Neuronal stem cell (in vitro differentiated cells): ENCODE results near the gene FAM227B.

ENCODE experiments used
- DNase-seq: peaks from one replicate; pipeline ENCODE4 v3.0.0-alpha.2; 2013; ENCODE audit warnings: low spot score
- H2AFZ ChIP-seq: one replicate; pipeline ENCODE4 v1.6.1; 2013; ENCODE audit warnings: mild to moderate bottlenecking, low read length, inconsistent platforms
- H2AK5ac ChIP-seq: 2 replicates; pipeline ENCODE4 v1.6.1; 2013; ENCODE audit warnings: low read depth, mild to moderate bottlenecking, inconsistent platforms, low read length, moderate library complexity, mixed read lengths
- H2BK120ac ChIP-seq: 2 replicates; pipeline ENCODE4 v1.6.1; 2013; ENCODE audit warnings: low read depth, mild to moderate bottlenecking, inconsistent platforms, low read length, moderate library complexity, mixed read lengths
- H2BK12ac ChIP-seq: one replicate; pipeline ENCODE4 v1.6.1; 2013; ENCODE audit warnings: low read length, inconsistent platforms
- H2BK15ac ChIP-seq: 2 replicates; pipeline ENCODE4 v1.6.1; 2013; ENCODE audit warnings: mild to moderate bottlenecking, low read length, inconsistent platforms, mixed read lengths
- H2BK5ac ChIP-seq: one replicate; pipeline ENCODE4 v1.6.1; 2013; ENCODE audit warnings: inconsistent platforms, mild to moderate bottlenecking, low read length, moderate library complexity
- H3K14ac ChIP-seq: one replicate; pipeline ENCODE4 v1.6.1; 2013; ENCODE audit warnings: low read length, inconsistent platforms
- H3K18ac ChIP-seq: 2 replicates; pipeline ENCODE4 v1.6.1; 2013; ENCODE audit warnings: low read length, inconsistent platforms
- H3K23ac ChIP-seq: 2 replicates; pipeline ENCODE4 v1.6.1; 2013; ENCODE audit warnings: low read depth, mild to moderate bottlenecking, mixed read lengths, low read length, inconsistent platforms; ENCODE audit not compliant: poor library complexity
- H3K27ac ChIP-seq: replicated peaks from 3 replicates; pipeline ENCODE4 v1.5.1; 2013; ENCODE audit warnings: low read length, inconsistent platforms
- H3K27me3 ChIP-seq, 3 experiments: 2 replicates each; pipeline ENCODE4 v1.6.1; 2013; ENCODE audit warnings: low read length in 3 of 3, mild to moderate bottlenecking in 2 of 3, inconsistent platforms in 1 of 3, low read depth in 1 of 3, mixed read lengths in 1 of 3, moderate library complexity in 1 of 3; ENCODE audit not compliant: control insufficient read depth in 3 of 3, insufficient read depth in 3 of 3
- H3K36me3 ChIP-seq, 2 donors: replicated peaks in 1 of 2; 2 replicates each; pipeline ENCODE4 v1.6.1; 2013; ENCODE audit warnings: low read length in 2 of 2; ENCODE audit not compliant: control insufficient read depth in 2 of 2, insufficient read depth in 2 of 2
- H3K4ac ChIP-seq: 2 replicates; pipeline ENCODE4 v1.6.1; 2013; ENCODE audit warnings: inconsistent platforms, mild to moderate bottlenecking, low read length, moderate library complexity
- H3K4me1 ChIP-seq, 2 donors: 1 replicate in 1 of 2; 2 replicates in 1 of 2; pipeline ENCODE4 v1.6.1; 2013; ENCODE audit warnings: low read length in 2 of 2, low read depth in 1 of 2; ENCODE audit not compliant: control insufficient read depth in 2 of 2, insufficient read depth in 1 of 2
- H3K4me2 ChIP-seq: one replicate; pipeline ENCODE4 v1.6.1; 2013; ENCODE audit warnings: mild to moderate bottlenecking, low read length, inconsistent platforms; ENCODE audit not compliant: insufficient read depth, poor library complexity, severe bottlenecking
- H3K4me3 ChIP-seq, 2 donors: 2 replicates each; pipeline ENCODE4 v1.5.1; 2013; ENCODE audit warnings: low read length in 2 of 2, mild to moderate bottlenecking in 2 of 2, inconsistent platforms in 1 of 2, moderate library complexity in 1 of 2
- H3K79me1 ChIP-seq: one replicate; pipeline ENCODE4 v1.6.1; 2013; ENCODE audit warnings: low read depth, mild to moderate bottlenecking, inconsistent platforms, low read length, moderate library complexity
- H3K9ac ChIP-seq: one replicate; pipeline ENCODE4 v1.6.1; 2013; ENCODE audit warnings: mild to moderate bottlenecking, low read depth, low read length, inconsistent platforms; ENCODE audit not compliant: poor library complexity
- H3K9me3 ChIP-seq, 2 donors: replicated peaks in 1 of 2; 2 replicates each; pipeline versions ENCODE3 to v1.6.1; 2013; ENCODE audit warnings: low read length in 2 of 2, mild to moderate bottlenecking in 2 of 2, inconsistent platforms in 1 of 2, low read depth in 1 of 2, mixed read lengths in 1 of 2, moderate library complexity in 1 of 2; ENCODE audit not compliant: control insufficient read depth in 2 of 2, insufficient read depth in 1 of 2
- H4K8ac ChIP-seq: one replicate; pipeline ENCODE4 v1.6.1; 2013; ENCODE audit warnings: low read depth, mild to moderate bottlenecking, inconsistent platforms, low read length, moderate library complexity
- H4K91ac ChIP-seq: one replicate; pipeline ENCODE4 v1.6.1; 2013; ENCODE audit warnings: low read length, low read depth, mild to moderate bottlenecking, inconsistent platforms; ENCODE audit not compliant: poor library complexity
- WGBS, 2 donors: extraction: QIAGEN DNeasy Blood & Tissue Kit; methylation state at CpG; one replicate each; pipeline ENCODE4 v1.1.7; 2013; ENCODE audit warnings: missing lambda C conversion rate in 2 of 2, mixed read lengths in 1 of 2; ENCODE audit not compliant: insufficient read length in 2 of 2, insufficient replicate concordance in 1 of 2; ENCODE audit errors: extremely low coverage in 2 of 2; 5-methylcytosine and 5-hydroxymethylcytosine counted together

Gene FAM227B

GRCh38 chr15:49339656-49340055 lies 281.0 kb downstream of the FAM227B start:
- Histone ChIP-seq H4K8ac (no peak overlapping the region), H3K14ac (no peak overlapping the region), H3K4me3 (no peak overlapping the region), H3K9me3 (peaks cover 0 to 5% of the 10 kb centered on the region in 2 donors), H3K9ac (no peak overlapping the region), H2BK5ac (no peak overlapping the region), H3K23ac (no peak overlapping the region), H2BK120ac (no peak overlapping the region), H2AK5ac (no peak overlapping the region), H3K36me3 (no peaks in the 10 kb centered on the region), H3K4me1 (no peaks in the 10 kb centered on the region), H3K27me3 (no peaks in the 10 kb centered on the region), H3K27ac (no peak overlapping the region), H2AFZ (no peak overlapping the region), H4K91ac (no peak overlapping the region), H2BK12ac (no peak overlapping the region), H2BK15ac (no peak overlapping the region), H3K79me1 (no peaks in the 10 kb centered on the region), H3K4ac (no peak overlapping the region), H3K4me2 (no peak overlapping the region), H3K18ac (no peak overlapping the region)
- no CpG with 5 or more reads among the region's 10 CpGs for WGBS, 2 donors
- DNase-seq = no peak

- Histone ChIP-seq H2BK12ac (no peak overlapping the region), H2BK120ac (no peak overlapping the region), H3K4me2 (no peak overlapping the region), H3K4me3 (no peak overlapping the region), H4K8ac (no peak overlapping the region), H3K9ac (no peak overlapping the region), H3K14ac (no peak overlapping the region), H3K4me1 (no peaks in the 10 kb centered on the region), H2BK5ac (no peak overlapping the region), H2AFZ (no peak overlapping the region), H3K27me3 (no peaks in the 10 kb centered on the region), H3K36me3 (peaks cover 0 to 2% of the 10 kb centered on the region in 2 donors), H3K18ac (no peak overlapping the region), H3K4ac (no peak overlapping the region), H4K91ac (no peak overlapping the region), H3K27ac (no peak overlapping the region), H3K79me1 (no peaks in the 10 kb centered on the region), H2BK15ac (no peak overlapping the region), H2AK5ac (no peak overlapping the region), H3K23ac (no peak overlapping the region), H3K9me3 (no peaks in the 10 kb centered on the region)
- DNase-seq = no peak
- WGBS, 2 donors = no CpG with 5 or more reads among the region's 3 CpGs
Measured at GRCh38 chr15:49331951-49332350, 288.7 kb downstream of the FAM227B start.

- DNase-seq = no peak
- no peak overlapping the region for H2BK15ac ChIP-seq
- no peak overlapping the region for H4K8ac ChIP-seq
- H3K4me3 ChIP-seq = no peak overlapping the region
- H2BK12ac ChIP-seq = no peak overlapping the region
- no peaks in the 10 kb centered on the region for H3K9me3 ChIP-seq
- no peaks in the 10 kb centered on the region for H3K79me1 ChIP-seq
- no peak overlapping the region for H3K23ac ChIP-seq
- H4K91ac ChIP-seq = no peak overlapping the region
- no peaks in the 10 kb centered on the region for H3K27me3 ChIP-seq
- H3K4me1 ChIP-seq = no peaks in the 10 kb centered on the region
- no peak overlapping the region for H2BK5ac ChIP-seq
- no peak overlapping the region for H3K4ac ChIP-seq
- no peak overlapping the region for H2AK5ac ChIP-seq
- H2BK120ac ChIP-seq = no peak overlapping the region
- H3K18ac ChIP-seq = no peak overlapping the region
- no peak overlapping the region for H3K27ac ChIP-seq
- no peak overlapping the region for H3K9ac ChIP-seq
- no peak overlapping the region for H3K14ac ChIP-seq
- peaks cover 0 to 2% of the 10 kb centered on the region in 2 donors for H3K36me3 ChIP-seq
- H2AFZ ChIP-seq = no peak overlapping the region
- no peak overlapping the region for H3K4me2 ChIP-seq
Measured at GRCh38 chr15:49331442-49331841, 289.2 kb downstream of the FAM227B start.

- Histone ChIP-seq H2AK5ac (no peak overlapping the region), H3K27me3 (no peaks in the 10 kb centered on the region), H4K8ac (no peak overlapping the region), H3K79me1 (no peaks in the 10 kb centered on the region), H3K9me3 (no peaks in the 10 kb centered on the region), H2AFZ (no peak overlapping the region), H3K4me1 (no peaks in the 10 kb centered on the region), H3K9ac (no peak overlapping the region), H3K36me3 (peaks cover 0 to 2% of the 10 kb centered on the region in 2 donors), H3K4me2 (no peak overlapping the region), H2BK5ac (no peak overlapping the region), H2BK12ac (no peak overlapping the region), H3K23ac (no peak overlapping the region), H2BK15ac (no peak overlapping the region), H4K91ac (no peak overlapping the region), H3K27ac (no peak overlapping the region), H3K14ac (no peak overlapping the region), H3K4me3 (no peak overlapping the region), H3K18ac (no peak overlapping the region), H3K4ac (no peak overlapping the region), H2BK120ac (no peak overlapping the region)
- no peak for DNase-seq
Measured at GRCh38 chr15:49330166-49330565, 290.5 kb downstream of the FAM227B start.
